ENCODE results near the gene UFD1. TPM values are rescaled to one million over a fixed set of nuclear protein-coding genes. Genes with fewer than 3 reads are reported as not detected.

The UFD1 gene
- total RNA-seq, 1 experiment from 2014 or later = 57.9 TPM

DNA sequence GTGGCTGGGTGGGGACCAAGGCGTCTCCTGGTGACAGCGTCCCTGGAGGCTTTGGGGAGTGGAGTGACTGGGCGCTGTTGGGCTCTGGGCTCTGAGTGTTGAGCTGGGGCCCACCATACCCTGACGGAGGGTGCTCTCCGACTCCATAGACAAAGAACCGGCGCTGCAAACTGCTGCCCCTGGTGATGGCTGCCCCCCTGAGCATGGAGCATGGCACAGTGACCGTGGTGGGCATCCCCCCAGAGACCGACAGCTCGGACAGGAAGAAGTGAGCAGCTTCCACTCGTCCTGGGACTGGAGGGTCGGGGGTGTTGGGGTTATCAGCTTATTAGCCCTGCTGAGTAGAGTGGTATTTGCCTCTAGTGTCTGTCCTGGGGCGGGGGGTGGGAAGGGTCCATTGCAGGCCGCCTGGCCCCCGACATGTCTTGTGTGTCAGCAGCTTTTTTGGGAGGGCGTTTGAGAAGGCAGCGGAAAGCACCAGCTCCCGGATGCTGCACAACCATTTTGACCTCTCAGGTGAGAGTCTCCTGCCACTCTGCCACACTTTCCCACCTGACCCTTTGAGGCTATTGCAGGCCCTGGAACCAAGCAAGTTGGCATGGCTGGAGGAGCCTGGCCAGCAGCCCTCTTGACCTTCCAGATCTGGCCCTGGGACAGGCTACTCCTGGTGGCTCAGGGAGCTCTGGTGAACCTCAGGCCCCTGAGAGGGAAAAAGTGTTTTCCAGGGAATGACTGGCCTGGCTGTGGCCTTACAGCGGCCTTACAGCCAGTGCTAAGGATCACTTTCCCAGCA, 37.6 kb upstream of the UFD1 start:
- Mint-ChIP-seq H3K27ac (no peak overlapping the region), H3K4me3 (no peak overlapping the region), H3K4me1 (0 out of 2 replicates have a peak, but pooled peaks cover 2% of the 10 kb centered on the region), H3K9me3 (no peaks in the 10 kb centered on the region), H3K27me3 (ENCODE audit: low read depth) (no peaks in the 10 kb centered on the region), H3K36me3 (peaks cover 35% of the 10 kb centered on the region)
- POLR2A ChIA-PET = no interaction called here
- CTCF ChIA-PET = interaction anchor here (1.1 kb wide), 1 partner anchor 113 kb away, joined by 5 read pairs; no protein-coding TSS in a partner anchor
- TF ChIP-seq CDX4 (CRISPR knock-in tag; IDR thresholded peaks at IDR 0.05; ENCODE audit: borderline replicate concordance) = no peak
- TF ChIP-seq SMAD4 (CRISPR knock-in tag; IDR thresholded peaks at IDR 0.05) = no peak
- TF ChIP-seq ZNF263 (CRISPR knock-in tag; IDR thresholded peaks at IDR 0.05; ENCODE audit: low read depth) = no peak
- TF ChIP-seq, protein P1, sequence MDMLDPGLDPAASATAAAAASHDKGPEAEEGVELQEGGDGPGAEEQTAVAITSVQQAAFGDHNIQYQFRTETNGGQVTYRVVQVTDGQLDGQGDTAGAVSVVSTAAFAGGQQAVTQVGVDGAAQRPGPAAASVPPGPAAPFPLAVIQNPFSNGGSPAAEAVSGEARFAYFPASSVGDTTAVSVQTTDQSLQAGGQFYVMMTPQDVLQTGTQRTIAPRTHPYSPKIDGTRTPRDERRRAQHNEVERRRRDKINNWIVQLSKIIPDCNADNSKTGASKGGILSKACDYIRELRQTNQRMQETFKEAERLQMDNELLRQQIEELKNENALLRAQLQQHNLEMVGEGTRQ (CRISPR knock-in tag; IDR thresholded peaks at IDR 0.05) = no peak
- TF ChIP-seq RORB (CRISPR knock-in tag; IDR thresholded peaks at IDR 0.05) = no peak
- no peak for TF ChIP-seq TCF7 (CRISPR knock-in tag; IDR thresholded peaks at IDR 0.05; ENCODE audit: low read depth)
- no peak for TF ChIP-seq NFE2L1 (CRISPR knock-in tag; IDR thresholded peaks at IDR 0.05)
- TF ChIP-seq KAT7 (CRISPR knock-in tag; IDR thresholded peaks at IDR 0.05; ENCODE audit: borderline replicate concordance) = no peak
- TF ChIP-seq ZNF396 (CRISPR knock-in tag; IDR thresholded peaks at IDR 0.05; ENCODE audit: borderline replicate concordance) = no peak
- TF ChIP-seq, protein P2, sequence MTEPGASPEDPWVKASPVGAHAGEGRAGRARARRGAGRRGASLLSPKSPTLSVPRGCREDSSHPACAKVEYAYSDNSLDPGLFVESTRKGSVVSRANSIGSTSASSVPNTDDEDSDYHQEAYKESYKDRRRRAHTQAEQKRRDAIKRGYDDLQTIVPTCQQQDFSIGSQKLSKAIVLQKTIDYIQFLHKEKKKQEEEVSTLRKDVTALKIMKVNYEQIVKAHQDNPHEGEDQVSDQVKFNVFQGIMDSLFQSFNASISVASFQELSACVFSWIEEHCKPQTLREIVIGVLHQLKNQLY (CRISPR knock-in tag; IDR thresholded peaks at IDR 0.05) = no peak
- no peak for TF ChIP-seq GRHL2 (CRISPR knock-in tag; IDR thresholded peaks at IDR 0.05; ENCODE audit: insufficient replicate concordance, severe bottlenecking)
- DNase-seq (ENCODE audit: low spot score) (no peak), ATAC-seq (no peak)

DNA sequence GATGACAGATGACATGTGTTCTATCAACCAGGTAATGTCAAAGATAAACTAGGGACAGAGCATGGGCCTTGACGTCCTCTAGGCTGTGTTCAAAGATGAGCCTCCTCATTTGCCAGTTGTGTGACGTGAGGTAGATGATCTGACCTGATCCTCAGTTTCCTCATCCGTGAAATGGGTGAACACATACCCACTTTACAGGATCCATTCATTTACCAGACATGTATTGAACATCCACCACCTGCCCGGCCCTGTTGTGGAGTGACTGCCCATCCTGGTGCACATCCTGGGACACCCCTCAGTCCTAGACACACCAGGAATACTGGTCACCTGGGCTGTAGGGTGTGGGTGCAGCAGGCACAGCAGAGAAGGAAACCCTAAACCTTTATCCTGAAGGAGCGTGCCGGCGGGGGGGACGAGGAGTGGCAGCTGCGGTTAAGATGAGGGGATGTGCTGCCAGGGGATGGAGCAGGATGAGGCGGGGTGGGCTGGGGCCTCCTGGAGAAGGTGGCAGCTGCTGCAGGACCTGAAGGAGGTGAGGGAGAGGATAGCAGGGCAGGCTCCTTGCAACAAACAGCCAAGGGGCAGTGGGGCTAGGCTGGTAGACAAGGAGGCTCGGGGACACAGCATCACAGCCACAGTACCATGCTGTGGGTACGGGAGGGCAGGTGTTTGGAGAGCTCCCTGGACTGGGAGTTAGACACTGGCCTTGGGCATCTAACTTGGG, 36.8 kb upstream of the UFD1 start:
- peaks cover 41% of the 10 kb centered on the region for H3K36me3 Mint-ChIP-seq
- POLR2A ChIA-PET = no interaction called here
- CTCF ChIA-PET = interaction anchor here (1.7 kb wide), 1 partner anchor 114 kb away, joined by 5 read pairs; no protein-coding TSS in a partner anchor
- no peak overlapping the region for H3K4me3 Mint-ChIP-seq
- ATAC-seq (no peak), DNase-seq (ENCODE audit: low spot score) (no peak)
- no peaks in the 10 kb centered on the region for H3K9me3 Mint-ChIP-seq
- H3K27me3 Mint-ChIP-seq (ENCODE audit: low read depth) = no peaks in the 10 kb centered on the region
- H3K27ac Mint-ChIP-seq = no peak overlapping the region
- 0 out of 2 replicates have a peak, but pooled peaks cover 2% of the 10 kb centered on the region for H3K4me1 Mint-ChIP-seq
- TF ChIP-seq, protein P3, sequence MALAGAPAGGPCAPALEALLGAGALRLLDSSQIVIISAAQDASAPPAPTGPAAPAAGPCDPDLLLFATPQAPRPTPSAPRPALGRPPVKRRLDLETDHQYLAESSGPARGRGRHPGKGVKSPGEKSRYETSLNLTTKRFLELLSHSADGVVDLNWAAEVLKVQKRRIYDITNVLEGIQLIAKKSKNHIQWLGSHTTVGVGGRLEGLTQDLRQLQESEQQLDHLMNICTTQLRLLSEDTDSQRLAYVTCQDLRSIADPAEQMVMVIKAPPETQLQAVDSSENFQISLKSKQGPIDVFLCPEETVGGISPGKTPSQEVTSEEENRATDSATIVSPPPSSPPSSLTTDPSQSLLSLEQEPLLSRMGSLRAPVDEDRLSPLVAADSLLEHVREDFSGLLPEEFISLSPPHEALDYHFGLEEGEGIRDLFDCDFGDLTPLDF (CRISPR knock-in tag; IDR thresholded peaks at IDR 0.05) = no peak
- TF ChIP-seq ZNF219 (CRISPR knock-in tag; IDR thresholded peaks at IDR 0.05; ENCODE audit: borderline replicate concordance) (no peak), OVOL2 (CRISPR knock-in tag; IDR thresholded peaks at IDR 0.05; ENCODE audit: borderline replicate concordance) (no peak), MXD4 (CRISPR knock-in tag; IDR thresholded peaks at IDR 0.05; ENCODE audit: borderline replicate concordance) (no peak), RELA (CRISPR knock-in tag; IDR thresholded peaks at IDR 0.05; ENCODE audit: borderline replicate concordance) (no peak), GTF2I (CRISPR knock-in tag; conservative IDR thresholded peaks at IDR 0.05) (no peak), ZBTB21 (CRISPR knock-in tag; IDR thresholded peaks at IDR 0.05; ENCODE audit: borderline replicate concordance) (no peak), ZSCAN18 (CRISPR knock-in tag; IDR thresholded peaks at IDR 0.05) (no peak), ZNF425 (CRISPR knock-in tag; conservative IDR thresholded peaks at IDR 0.05) (no peak), CDX4 (CRISPR knock-in tag; IDR thresholded peaks at IDR 0.05; ENCODE audit: borderline replicate concordance) (no peak)
- TF ChIP-seq, protein P4, sequence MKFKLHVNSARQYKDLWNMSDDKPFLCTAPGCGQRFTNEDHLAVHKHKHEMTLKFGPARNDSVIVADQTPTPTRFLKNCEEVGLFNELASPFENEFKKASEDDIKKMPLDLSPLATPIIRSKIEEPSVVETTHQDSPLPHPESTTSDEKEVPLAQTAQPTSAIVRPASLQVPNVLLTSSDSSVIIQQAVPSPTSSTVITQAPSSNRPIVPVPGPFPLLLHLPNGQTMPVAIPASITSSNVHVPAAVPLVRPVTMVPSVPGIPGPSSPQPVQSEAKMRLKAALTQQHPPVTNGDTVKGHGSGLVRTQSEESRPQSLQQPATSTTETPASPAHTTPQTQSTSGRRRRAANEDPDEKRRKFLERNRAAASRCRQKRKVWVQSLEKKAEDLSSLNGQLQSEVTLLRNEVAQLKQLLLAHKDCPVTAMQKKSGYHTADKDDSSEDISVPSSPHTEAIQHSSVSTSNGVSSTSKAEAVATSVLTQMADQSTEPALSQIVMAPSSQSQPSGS (CRISPR knock-in tag; IDR thresholded peaks at IDR 0.05; ENCODE audit: borderline replicate concordance, low read depth) = no peak
- TF ChIP-seq, protein P5, sequence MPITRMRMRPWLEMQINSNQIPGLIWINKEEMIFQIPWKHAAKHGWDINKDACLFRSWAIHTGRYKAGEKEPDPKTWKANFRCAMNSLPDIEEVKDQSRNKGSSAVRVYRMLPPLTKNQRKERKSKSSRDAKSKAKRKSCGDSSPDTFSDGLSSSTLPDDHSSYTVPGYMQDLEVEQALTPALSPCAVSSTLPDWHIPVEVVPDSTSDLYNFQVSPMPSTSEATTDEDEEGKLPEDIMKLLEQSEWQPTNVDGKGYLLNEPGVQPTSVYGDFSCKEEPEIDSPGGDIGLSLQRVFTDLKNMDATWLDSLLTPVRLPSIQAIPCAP (CRISPR knock-in tag; IDR thresholded peaks at IDR 0.05) = no peak
